HL-60/S4 treated with phorbol 12-myristate 13-acetate at 8.2 ng/mL for 4 days and 3 days (cell line): ENCODE results near the gene PIP5K1B.

Experiments
- in situ Hi-C: fragments of 300-500 bp; cut with MboI; formaldehyde crosslinking; loops from 2 replicates; pipeline ENCODE4 v1.15.0; 2022; ENCODE audit warnings: low sequenced_read_pairs

PIP5K1B gene

DNA sequence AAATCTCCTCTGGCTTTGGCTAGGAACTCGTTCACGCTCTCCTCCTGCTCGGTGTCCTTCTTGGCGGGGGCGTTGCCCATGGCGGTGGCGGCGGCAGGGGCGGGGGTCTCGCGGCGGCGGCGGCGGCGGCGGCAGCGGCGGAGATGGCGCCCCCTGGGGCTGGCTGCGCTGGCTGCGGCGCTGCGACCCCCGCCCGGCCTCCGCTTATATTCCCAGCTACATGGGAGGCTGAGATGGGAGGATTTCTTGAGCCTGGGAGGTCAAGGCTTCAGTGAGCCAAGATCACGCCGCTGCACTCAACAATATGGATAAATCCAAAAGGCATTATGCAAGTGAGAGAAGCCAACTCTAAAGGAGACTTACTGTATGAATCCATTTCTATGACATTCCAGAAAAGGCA is 309.0 kb downstream of the PIP5K1B start, which contains the start of gene PRKACG:
PRKACG (minus strand) TSS at position 101 of the 400 bp plus-strand sequence; CDS start at position 80, 21 bp downstream.
- in situ Hi-C loops: loop anchor here (25.0 kb wide), 1 partner anchor 427 kb away; no protein-coding TSS in a partner anchor

DNA sequence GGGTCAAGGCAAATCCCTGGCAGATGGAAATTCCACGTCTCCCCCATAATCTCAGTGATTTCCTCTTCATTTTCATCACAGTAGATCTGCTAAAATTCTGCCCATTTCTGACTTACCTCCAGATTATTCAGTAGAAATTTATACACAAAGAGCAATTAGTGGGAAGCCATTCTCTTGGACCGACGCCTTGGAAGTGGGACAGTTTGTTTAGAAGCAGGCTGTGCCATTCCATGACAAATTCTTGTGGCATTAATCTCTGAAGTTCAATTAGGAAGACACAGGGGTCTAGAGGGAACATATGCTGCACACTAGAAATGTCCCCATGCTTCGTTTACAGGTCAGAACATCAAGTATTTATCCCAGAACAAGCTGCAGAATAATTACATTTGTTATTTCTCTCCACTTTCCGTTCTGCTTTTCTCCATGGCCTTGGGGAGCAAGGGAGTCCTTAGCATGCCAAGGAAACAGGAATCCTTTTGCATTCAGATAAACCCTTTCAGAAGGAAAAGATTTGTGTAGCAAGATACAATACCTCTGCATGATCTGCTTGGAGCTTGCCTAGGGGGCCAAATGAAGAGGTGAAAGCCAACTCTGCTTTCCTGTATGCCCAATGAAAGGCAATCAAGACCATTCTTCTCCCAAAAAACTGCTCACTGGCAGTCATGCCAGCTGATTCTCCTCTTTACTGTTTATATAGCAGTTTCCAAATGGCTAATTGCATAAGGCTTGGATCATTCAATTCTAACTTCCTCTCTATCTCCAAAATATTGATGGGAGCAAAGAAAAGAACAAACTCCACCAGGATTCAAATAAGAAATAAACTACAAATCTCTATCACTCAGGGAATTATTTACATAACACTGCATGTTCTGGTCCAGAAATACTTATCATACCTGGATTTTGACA is 311.4 kb downstream of the PIP5K1B start:
- in situ Hi-C loops: loop anchor here (25.0 kb wide), 1 partner anchor 429 kb away; no protein-coding TSS in a partner anchor

DNA sequence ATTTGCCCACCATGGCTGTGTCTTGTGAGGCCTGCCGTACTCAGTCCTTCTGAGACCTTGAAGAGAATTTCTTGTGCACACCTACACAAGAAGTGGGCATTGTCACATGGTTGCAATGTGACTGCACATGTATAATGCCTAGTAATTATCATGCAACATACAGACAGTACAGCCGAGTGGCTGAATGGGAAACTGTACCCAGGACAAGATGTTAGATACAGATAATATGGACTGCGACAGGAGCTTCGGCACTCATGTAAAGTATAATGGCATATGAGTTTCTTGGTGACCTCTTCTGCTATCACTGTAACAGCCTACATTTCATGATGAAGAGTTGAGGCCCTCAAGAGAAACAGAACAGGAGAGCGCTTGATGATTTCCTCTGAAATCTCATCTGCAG is 313.7 kb downstream of the PIP5K1B start:
- in situ Hi-C loops: loop anchor here (25.0 kb wide), 1 partner anchor 431 kb away; no protein-coding TSS in a partner anchor

DNA sequence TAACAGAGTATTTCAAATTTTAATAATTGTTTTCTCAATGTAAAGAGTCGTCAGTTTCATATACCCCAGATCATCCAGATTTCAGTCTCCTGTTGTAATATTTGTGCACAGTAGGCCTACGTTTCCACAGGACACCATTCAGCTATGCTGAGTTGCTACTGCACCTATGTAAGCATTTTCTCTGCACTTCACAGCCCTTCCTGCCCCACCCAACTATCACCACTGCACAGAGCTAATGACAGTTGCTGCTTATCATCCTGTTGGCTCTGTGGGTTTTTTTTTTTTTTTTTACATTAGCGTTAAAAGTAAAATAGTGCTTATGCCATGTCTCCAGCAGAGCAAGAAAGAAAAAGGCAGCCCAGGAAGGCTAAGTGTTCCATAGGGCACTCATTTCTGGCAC is 314.8 kb downstream of the PIP5K1B start:
- in situ Hi-C loops: loop anchor here (25.0 kb wide), 1 partner anchor 433 kb away; no protein-coding TSS in a partner anchor

DNA sequence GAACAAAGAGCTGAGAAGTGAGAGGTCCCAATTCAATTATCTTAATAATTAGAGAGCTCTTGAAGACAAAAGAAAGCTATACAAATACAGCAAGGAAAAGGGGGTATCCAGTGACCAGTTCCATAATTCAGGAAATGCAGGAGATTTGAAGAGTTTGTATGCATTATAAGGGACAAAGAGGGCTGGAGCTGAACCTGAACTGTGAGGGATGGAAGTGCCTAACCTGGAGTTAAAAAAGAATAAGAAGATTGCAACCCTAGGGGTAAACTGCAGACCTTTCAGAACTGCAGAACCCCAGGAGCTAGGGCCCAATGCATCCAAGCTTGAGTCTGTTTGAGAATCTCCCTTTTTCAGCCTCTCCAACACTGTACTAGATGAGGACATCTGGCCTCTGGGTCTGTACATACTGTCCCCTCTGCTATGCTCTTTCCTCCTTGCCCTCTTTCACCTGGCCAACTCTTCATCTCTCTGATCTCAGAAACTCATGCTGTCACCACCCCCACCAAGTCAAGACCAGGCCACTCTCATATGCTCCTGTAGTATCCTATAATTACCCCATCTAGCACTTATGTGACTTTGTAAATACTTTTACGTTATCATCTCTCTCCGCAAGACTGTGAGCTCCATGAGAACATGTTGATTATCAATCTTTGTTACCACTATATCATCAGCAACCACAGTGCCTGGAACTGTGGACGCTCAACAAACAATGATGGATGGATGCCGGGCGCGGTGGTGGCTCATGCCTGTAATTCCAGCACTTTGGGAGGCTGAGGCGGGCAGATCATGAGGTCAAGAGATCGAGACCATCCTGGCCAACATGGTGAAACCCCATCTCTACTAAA is 315.5 kb downstream of the PIP5K1B start:
- in situ Hi-C loops: loop anchor here (25.0 kb wide), 1 partner anchor 433 kb away; no protein-coding TSS in a partner anchor

DNA sequence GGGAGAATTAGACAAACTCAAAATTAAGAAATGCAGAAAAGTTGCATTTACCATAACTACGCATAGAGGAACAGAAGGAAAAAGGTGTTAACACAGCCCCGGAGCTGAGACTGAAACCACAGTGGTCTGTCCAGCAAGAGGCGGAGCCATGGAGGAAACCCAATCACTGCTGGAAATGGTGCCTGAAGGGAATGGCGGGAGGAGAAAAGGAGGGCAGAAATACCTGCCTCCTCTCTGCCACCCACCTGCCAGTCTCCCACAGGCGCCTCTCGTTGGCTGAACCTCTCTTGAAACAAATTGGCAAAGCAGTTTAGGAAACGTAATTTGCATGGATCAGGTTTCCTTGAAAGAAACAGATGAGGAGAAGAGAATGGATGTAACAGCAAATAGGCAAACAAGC is 318.6 kb downstream of the PIP5K1B start:
- in situ Hi-C loops: loop anchor here (25.0 kb wide), 1 partner anchor 436 kb away; no protein-coding TSS in a partner anchor

DNA sequence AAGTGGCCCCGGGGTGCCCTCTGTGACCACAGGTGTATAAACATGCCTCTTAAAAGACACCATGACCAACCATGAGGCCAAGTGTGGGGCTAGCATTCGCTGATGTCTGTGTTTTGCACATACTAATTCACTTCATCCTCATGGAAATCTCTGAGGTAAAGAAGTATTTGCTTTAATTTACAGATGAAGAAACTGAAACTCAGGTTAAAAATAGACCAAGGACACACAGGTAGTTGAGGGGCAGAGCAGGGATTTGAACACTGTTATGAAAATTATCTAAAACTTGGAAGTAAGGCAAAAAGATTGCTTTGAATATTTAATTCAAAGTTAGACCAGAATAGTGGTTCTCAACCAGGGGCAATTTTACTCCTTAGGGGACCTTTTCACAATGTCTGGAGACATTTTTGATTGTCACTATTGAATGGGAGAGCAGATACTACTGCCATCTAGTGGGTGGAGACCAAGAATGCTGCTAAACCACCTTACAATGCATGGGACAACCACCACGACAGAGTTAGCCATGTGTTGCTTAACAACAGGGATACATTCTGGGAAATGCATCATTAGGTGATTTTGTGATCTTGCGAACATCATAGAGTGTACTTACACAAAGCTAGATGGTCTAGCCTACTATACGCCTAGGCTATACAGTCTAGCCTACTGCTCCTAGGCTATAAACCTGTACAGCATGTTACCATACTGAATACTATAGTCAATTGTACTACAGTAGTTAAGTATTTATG is 322.5 kb downstream of the PIP5K1B start:
- in situ Hi-C loops: no loop called here

DNA sequence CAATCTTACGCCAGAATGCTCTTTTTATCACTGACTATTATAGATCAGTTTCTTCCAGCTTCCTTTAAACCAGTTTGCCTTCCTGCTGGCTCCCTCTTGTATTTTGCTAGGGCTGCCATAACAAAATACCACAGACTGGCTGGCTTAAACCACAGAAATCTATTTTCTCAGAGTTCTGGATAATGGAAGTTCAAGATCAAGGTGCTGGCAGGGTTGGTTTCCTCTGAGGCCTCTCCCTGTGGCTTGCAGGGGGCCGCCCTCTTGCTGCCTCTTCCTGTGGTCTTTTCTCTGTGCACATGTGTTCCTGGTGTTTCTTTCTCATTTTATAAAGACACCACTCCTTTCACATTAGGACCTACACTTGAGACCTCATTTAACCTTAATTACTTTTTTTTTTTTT is 323.7 kb downstream of the PIP5K1B start:
- in situ Hi-C loops: no loop called here

DNA sequence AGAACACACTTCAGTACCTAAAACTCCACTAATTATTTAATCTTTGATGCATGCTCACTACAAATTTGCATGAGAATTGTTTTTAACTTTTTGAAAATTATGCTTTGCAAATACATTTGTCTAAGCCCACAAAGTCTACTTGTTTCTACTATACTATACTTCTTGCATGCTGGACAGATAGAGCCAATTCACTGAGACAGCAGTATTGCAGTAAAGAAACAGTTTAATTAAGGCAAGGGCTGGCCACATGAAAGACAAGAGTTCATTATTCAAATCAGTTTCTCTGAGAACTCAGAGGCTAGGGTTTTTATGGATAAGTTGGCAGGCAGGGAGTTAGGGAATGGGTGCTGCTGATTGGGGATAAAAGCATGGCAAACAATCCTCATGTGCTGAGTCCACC is 324.5 kb downstream of the PIP5K1B start:
- in situ Hi-C loops: no loop called here

DNA sequence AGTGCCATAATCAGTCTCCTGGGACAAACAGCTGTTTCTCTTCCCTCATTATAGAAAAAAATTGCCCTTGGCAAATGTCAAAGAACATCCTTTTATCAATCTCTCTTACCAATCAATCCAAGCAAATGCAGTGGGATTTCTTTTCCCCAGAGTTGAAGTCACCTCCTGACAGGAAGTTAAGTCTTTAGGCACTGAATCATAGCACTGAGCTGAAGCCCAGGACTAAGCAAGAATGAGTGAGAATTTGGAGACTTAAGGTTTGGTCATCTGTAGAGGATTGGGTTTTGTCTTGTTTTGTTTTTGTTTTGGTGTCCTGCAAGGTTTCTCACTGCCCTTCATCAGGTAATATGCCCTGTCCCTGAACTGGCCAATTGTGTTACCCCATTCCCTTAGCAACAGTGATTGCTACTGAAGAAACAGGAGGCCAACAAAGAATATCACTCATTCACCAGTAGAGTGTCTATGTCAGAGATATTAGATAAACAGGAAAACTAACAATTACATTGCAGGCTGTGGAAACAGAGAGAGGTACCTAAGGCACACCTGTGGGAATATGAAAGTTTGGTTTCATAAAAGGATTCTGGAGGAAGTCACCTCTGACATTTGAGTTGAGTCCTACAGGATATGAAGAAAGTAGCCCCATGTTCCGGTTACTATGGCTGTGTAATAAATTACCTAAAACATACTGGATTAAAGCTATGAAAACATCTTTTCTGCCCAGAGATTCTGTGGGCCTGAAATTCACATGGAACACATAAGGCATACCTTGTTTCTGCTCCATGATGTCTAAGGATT is 326.0 kb downstream of the PIP5K1B start:
- in situ Hi-C loops: no loop called here

DNA sequence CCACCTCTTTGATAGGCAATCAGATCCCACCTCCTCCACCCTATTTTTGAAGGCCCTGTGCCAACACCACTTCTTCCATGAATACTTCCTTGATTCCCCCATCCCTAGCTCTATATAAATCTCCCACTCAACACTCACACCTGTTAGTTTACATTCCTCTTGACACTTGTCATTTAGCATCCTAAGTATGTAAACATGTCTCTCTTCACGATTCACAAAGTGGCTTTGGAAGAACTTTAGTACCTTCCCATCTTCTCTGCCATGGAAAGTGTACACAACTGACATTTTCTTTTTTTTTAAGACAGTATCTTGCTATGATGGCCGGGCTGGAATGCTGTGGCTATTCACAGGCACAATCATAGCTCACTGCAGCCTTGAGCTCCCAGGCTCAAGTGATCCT is 329.0 kb downstream of the PIP5K1B start:
- in situ Hi-C loops: no loop called here

DNA sequence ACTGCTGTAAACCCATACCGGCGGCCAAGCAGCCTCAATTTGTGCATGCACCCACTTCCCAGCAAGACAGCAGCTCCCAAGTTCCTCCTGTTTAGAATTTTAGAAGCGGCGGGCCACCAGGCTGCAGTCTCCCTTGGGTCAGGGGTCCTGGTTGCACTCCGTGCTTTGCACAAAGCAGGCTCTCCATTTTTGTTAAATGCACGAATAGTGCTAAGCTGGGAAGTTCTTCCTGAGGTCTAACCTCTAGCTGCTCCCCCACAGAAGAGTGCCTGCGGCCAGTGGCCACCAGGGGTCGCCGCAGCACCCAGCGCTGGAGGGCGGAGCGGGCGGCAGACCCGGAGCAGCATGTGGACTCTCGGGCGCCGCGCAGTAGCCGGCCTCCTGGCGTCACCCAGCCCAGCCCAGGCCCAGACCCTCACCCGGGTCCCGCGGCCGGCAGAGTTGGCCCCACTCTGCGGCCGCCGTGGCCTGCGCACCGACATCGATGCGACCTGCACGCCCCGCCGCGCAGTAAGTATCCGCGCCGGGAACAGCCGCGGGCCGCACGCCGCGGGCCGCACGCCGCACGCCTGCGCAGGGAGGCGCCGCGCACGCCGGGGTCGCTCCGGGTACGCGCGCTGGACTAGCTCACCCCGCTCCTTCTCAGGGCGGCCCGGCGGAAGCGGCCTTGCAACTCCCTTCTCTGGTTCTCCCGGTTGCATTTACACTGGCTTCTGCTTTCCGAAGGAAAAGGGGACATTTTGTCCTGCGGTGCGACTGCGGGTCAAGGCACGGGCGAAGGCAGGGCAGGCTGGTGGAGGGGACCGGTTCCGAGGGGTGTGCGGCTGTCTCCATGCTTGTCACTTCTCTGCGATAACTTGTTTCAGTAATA is 330.6 kb downstream of the PIP5K1B start, which contains the start of gene FXN:
FXN (plus strand) TSS at position 315 of the 871 bp plus-strand sequence; CDS start at position 346, 31 bp downstream.
- in situ Hi-C loops: no loop called here

DNA sequence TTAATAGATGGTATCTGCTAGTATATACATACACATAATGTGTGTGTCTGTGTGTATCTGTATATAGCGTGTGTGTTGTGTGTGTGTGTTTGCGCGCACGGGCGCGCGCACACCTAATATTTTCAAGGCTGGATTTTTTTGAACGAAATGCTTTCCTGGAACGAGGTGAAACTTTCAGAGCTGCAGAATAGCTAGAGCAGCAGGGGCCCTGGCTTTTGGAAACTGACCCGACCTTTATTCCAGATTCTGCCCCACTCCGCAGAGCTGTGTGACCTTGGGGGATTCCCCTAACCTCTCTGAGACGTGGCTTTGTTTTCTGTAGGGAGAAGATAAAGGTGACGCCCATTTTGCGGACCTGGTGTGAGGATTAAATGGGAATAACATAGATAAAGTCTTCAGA is 331.3 kb downstream of the PIP5K1B start:
- in situ Hi-C loops: no loop called here

DNA sequence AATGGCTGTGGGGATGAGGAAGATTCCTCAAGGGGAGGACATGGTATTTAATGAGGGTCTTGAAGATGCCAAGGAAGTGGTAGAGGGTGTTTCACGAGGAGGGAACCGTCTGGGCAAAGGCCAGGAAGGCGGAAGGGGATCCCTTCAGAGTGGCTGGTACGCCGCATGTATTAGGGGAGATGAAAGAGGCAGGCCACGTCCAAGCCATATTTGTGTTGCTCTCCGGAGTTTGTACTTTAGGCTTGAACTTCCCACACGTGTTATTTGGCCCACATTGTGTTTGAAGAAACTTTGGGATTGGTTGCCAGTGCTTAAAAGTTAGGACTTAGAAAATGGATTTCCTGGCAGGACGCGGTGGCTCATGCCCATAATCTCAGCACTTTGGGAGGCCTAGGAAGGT is 331.8 kb downstream of the PIP5K1B start:
- in situ Hi-C loops: no loop called here

DNA sequence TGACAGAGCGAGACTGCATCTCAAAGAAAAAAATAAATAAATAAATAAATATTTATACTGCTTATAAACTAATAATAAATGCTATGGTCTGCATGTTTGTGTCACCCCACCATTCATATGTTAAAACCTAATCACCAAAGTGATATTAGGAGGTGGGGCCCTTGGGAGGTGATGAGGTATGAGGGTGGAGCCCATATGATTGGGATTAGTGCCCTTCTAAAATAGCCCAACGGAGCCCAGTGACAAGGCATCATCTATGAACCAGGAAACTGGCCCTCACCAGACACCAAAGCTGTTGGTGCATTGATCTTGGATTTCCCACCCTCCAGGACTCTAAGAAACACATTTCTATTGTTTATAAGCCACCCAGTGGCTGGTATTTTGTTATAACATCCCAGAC is 335.6 kb downstream of the PIP5K1B start:
- in situ Hi-C loops: no loop called here

DNA sequence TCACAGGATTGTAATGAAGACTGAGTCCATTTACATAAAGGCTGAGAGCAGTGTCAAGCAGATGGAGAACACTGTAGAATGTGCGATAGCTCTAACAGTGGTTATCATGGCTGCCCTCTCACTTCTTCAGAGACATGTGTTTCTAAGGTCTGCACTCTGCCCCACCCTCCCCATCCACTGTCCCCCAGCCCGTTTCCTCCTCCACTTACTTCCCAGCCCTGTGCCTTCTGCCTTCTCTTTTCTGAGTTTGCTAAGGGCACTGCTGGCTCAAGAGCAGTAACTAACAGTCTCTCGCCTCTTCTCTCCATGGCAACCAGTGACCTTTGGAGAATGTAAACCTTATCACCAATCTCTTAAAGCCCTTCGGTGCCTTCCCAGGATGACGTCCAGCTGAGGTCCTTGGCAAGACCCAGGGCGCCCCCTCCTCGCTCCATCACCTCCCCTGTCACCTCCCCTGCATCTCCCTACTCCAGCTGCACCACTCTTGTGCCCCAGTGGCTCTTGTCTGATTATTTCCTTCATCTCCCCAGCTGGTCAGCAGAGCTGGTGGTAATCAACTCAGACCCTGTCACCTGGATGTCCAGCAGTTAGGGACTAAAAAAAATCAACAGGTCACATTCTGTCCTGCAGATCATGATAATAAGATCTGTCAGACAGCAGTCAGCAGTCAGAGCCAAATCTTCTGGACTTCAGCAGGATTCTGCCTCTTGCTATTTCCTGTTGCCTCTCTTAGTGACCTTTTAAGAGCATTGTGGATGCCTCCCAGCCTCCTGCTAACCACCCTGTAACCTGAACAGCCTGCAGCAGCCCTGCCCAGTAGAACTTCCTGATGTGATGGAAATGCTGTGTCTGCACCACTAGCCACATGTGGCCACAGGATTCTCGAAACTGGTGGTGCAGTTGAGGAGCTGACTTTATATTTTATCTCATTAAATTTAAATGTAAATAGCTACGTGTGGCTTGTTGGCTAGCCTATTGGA is 339.5 kb downstream of the PIP5K1B start:
- in situ Hi-C loops: no loop called here

DNA sequence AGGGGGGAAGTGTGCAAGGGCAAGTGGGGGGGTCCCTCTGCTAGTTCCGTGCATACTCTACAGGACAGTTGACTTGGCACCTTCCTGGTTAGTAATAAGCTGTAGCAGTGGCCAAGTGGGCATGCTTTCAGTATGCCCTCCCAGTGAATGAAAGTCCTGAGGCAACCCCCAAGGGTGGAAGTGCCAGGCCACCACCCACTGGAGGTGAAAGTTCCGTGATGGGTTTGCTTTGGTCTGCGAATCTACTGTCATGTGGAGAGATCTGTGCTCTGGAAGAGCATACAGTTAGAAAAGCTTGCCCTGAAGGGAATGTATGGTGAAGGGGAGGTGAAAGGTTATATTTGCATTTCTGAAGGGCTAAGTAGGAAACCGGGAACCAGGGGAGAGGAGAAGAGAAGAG is 340.8 kb downstream of the PIP5K1B start:
- in situ Hi-C loops: no loop called here

DNA sequence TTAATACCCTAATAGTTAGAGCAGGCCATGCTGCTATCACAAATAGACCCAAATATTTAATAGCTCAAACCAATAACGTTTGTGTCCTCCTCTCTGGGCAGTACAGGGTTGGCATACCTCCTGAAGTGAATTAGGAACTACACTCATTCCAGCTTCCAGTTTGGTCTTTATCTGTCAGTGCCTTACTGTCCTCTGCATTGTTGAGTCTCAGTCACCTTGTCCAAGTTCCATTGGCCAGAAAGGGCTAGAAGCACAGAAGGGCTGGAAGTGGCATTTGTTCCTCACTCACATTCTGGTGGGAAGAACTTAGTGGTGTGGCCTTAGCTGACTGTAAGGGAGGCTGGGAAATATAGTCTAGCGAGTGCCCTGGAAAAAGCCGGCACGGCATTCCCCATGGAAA is 341.7 kb downstream of the PIP5K1B start:
- in situ Hi-C loops: no loop called here
